ENCODE data around the gene SST. TPM values are rescaled to one million over a fixed set of nuclear protein-coding genes. Genes with fewer than 3 reads are reported as not detected.

The SST gene
- total and polyA plus RNA-seq, 2 of the 13 experiments (the other 11 are each of a cell fraction or from before 2014, with no cell fraction given): not detected

GRCh38 chr3:187669675-187670504, at the start of gene SST (continued):
- TF ChIP-seq ZBED4 (CRISPR knock-in tag; IDR thresholded peaks at IDR 0.05; ENCODE audit: borderline replicate concordance) (peak; percentile 95), SOX5 (CRISPR knock-in tag; IDR thresholded peaks at IDR 0.05; ENCODE audit: borderline replicate concordance) (peak; percentile 63; the same call in 1 of the 2 replicates), BHLHE40 (IDR thresholded peaks at IDR 0.05; ENCODE audit: low read length) (no peak), TRIM22 (IDR thresholded peaks at IDR 0.05) (no peak), CENPX (CRISPR knock-in tag; IDR thresholded peaks at IDR 0.05) (no peak), TCF12 (IDR thresholded peaks at IDR 0.05) (no peak), TCF12 (CRISPR knock-in tag; IDR thresholded peaks at IDR 0.05) (no peak; the same call in 1 of the 2 replicates), MXD3 (CRISPR knock-in tag; IDR thresholded peaks at IDR 0.05) (peak; percentile 98), ARNTL (CRISPR knock-in tag; IDR thresholded peaks at IDR 0.05) (peak; percentile 77), ZNF414 (CRISPR knock-in tag; IDR thresholded peaks at IDR 0.05) (peak; percentile 49; the same call in 1 of the 2 replicates), TEF (CRISPR knock-in tag; IDR thresholded peaks at IDR 0.05) (peak; percentile 97), ZNF790 (CRISPR knock-in tag; IDR thresholded peaks at IDR 0.05; ENCODE audit: borderline replicate concordance) (peak; percentile 94; the same call in 1 of the 2 replicates), ZNF280D (CRISPR knock-in tag; IDR thresholded peaks at IDR 0.05) (peak; percentile 81; the same call in 1 of the 2 replicates), ZNF569 (CRISPR knock-in tag; IDR thresholded peaks at IDR 0.05; ENCODE audit: borderline replicate concordance) (no peak), SSRP1 (CRISPR knock-in tag; IDR thresholded peaks at IDR 0.05) (no peak), RAD51 (IDR thresholded peaks at IDR 0.05; ENCODE audit: borderline replicate concordance) (no peak), PBX2 (CRISPR knock-in tag; IDR thresholded peaks at IDR 0.05) (no peak)

Data from HepG2 (cell line).